ENCODE measurements around the gene ETNK1.
A peak's percentile ranks its signal among the peaks of the same experiment; 100 is the strongest.
"Not testable (repeated sequence)": the region's sequence is repeated elsewhere in the genome, so short reads cannot be mapped to it uniquely, and the experiment has no call there.

ETNK1 gene

GRCh38 chr12:22624870-22625761 lies at the start of gene ETNK1:
TSS of gene ETNK1 (plus strand) at chr12:22625171. CDS start at chr12:22625431, 260 bp downstream.
- DNase-seq (ENCODE audit: low spot score), result peak; percentile 88

- DNase-seq (ENCODE audit: low spot score), result no peak
Observed at GRCh38 chr12:22576065-22576464, 48.9 kb upstream of the ETNK1 start.

GRCh38 chr12:22576473-22576872 lies 48.5 kb upstream of the ETNK1 start:
- no peak for DNase-seq (ENCODE audit: low spot score)

- DNase-seq (ENCODE audit: low spot score), result no peak
Observed at GRCh38 chr12:22577667-22578066, 47.3 kb upstream of the ETNK1 start.

GRCh38 chr12:22578328-22578727 lies 46.6 kb upstream of the ETNK1 start:
- no peak for DNase-seq (ENCODE audit: low spot score)

- no peak for DNase-seq (ENCODE audit: low spot score)
Observed at GRCh38 chr12:22588817-22589216, 36.2 kb upstream of the ETNK1 start.

GRCh38 chr12:22593864-22594263 lies 31.1 kb upstream of the ETNK1 start:
- DNase-seq (ENCODE audit: low spot score), result no peak

GRCh38 chr12:22597539-22597938 lies 27.4 kb upstream of the ETNK1 start:
- DNase-seq (ENCODE audit: low spot score), result not testable (repeated sequence)

- DNase-seq (ENCODE audit: low spot score), result no peak
Observed at GRCh38 chr12:22598141-22598762, 26.7 kb upstream of the ETNK1 start.

- DNase-seq (ENCODE audit: low spot score), result no peak
Observed at GRCh38 chr12:22598763-22599161, 26.2 kb upstream of the ETNK1 start.

- no peak for DNase-seq (ENCODE audit: low spot score)
Observed at GRCh38 chr12:22600181-22600580, 24.8 kb upstream of the ETNK1 start.

- DNase-seq (ENCODE audit: low spot score), result no peak
Observed at GRCh38 chr12:22609501-22609900, 15.5 kb upstream of the ETNK1 start.

GRCh38 chr12:22610131-22610530 lies 14.8 kb upstream of the ETNK1 start:
- no peak for DNase-seq (ENCODE audit: low spot score)

GRCh38 chr12:22612822-22613221 lies 12.1 kb upstream of the ETNK1 start:
- DNase-seq (ENCODE audit: low spot score), result not testable (repeated sequence)

- no peak for DNase-seq (ENCODE audit: low spot score)
Observed at GRCh38 chr12:22615963-22616501, 8.9 kb upstream of the ETNK1 start.

- DNase-seq (ENCODE audit: low spot score), result no peak
Observed at GRCh38 chr12:22617630-22618029, 7.3 kb upstream of the ETNK1 start.

GRCh38 chr12:22624548-22624869 lies 462 bp upstream of the ETNK1 start:
- DNase-seq (ENCODE audit: low spot score), result no peak

GRCh38 chr12:22625762-22626294 lies 857 bp downstream of the ETNK1 start:
- peak; percentile 60 for DNase-seq (ENCODE audit: low spot score)

- peak; percentile 53 for DNase-seq (ENCODE audit: low spot score)
Observed at GRCh38 chr12:22626406-22626805, 1.4 kb downstream of the ETNK1 start.

GRCh38 chr12:22627371-22627770 lies 2.4 kb downstream of the ETNK1 start:
- DNase-seq (ENCODE audit: low spot score), result peak; percentile 41

GRCh38 chr12:22628228-22628627 lies 3.3 kb downstream of the ETNK1 start:
- DNase-seq (ENCODE audit: low spot score), result peak; percentile 23

GRCh38 chr12:22631863-22632463 lies 7.0 kb downstream of the ETNK1 start:
- DNase-seq (ENCODE audit: low spot score), result peak; percentile 58

GRCh38 chr12:22634883-22635282 lies 9.9 kb downstream of the ETNK1 start:
- DNase-seq (ENCODE audit: low spot score), result no peak

Data from hematopoietic multipotent progenitor cell treated with erythropoietin and hydrocortisone succinate and interleukin-3 and kit ligand, for 17 days (in vitro differentiated cells).